Fibroblast of lung (primary cell): ENCODE data around the gene ANO6. TPM values are rescaled to one million over a fixed set of nuclear protein-coding genes. Genes with fewer than 3 reads are reported as not detected.
A peak's percentile ranks its signal among the peaks of the same experiment; 100 is the strongest.

Source experiments
- DNase-seq, 2 donors: peaks; one replicate each; pipeline versions ENCODE4 v3.0.0 to v3.0.0-alpha.2; 2010; ENCODE audit warnings: low read depth in 2 of 2
- H2AFZ ChIP-seq: 2 replicates; pipeline ENCODE4 v1.5.1; 2012; ENCODE audit warnings: low read length, control low read depth, inconsistent platforms
- H3K27ac ChIP-seq: 2 replicates; pipeline ENCODE4 v1.5.1; 2011; ENCODE audit warnings: low read length, control low read depth; ENCODE audit not compliant: insufficient read depth
- H3K27me3 ChIP-seq: 2 replicates; pipeline ENCODE4 v1.5.1; 2011; ENCODE audit warnings: mild to moderate bottlenecking, low read length; ENCODE audit not compliant: control insufficient read depth, insufficient read depth
- H3K36me3 ChIP-seq: 2 replicates; pipeline ENCODE4 v1.5.1; 2011; ENCODE audit warnings: low read length; ENCODE audit not compliant: control insufficient read depth, insufficient read depth
- H3K4me1 ChIP-seq: 2 replicates; pipeline ENCODE4 v1.5.1; 2011; ENCODE audit warnings: low read length; ENCODE audit not compliant: control insufficient read depth, insufficient read depth; ENCODE audit errors: extremely low read depth
- H3K4me2 ChIP-seq: 2 replicates; pipeline ENCODE4 v1.5.1; 2011; ENCODE audit warnings: low read length, control low read depth; ENCODE audit not compliant: insufficient read depth; ENCODE audit errors: extremely low read depth
- H3K4me3 ChIP-seq, 4 experiments: fragments of 200-600 bp in 1 of 4; sonication (generic) in 1 of 4; replicated peaks in 1 of 4; 2 replicates each; pipeline ENCODE4 v1.5.1; 2011 to 2016; ENCODE audit warnings: low read length in 4 of 4, low read depth in 3 of 4, mild to moderate bottlenecking in 3 of 4, control low read depth in 2 of 4, inconsistent platforms in 1 of 4, mixed read lengths in 1 of 4; ENCODE audit not compliant: insufficient read depth in 1 of 4; ENCODE audit errors: control extremely low read depth in 1 of 4
- H3K79me2 ChIP-seq: 2 replicates; pipeline ENCODE4 v1.5.1; 2012; ENCODE audit warnings: mild to moderate bottlenecking, low read length, inconsistent platforms; ENCODE audit not compliant: control insufficient read depth, insufficient read depth
- H3K9ac ChIP-seq: 2 replicates; pipeline ENCODE4 v1.5.1; 2011; ENCODE audit warnings: mild to moderate bottlenecking, low read length, control low read depth; ENCODE audit not compliant: insufficient read depth
- H3K9me3 ChIP-seq: 2 replicates; pipeline ENCODE4 v1.5.1; 2012; ENCODE audit warnings: low read depth, low read length; ENCODE audit not compliant: control insufficient read depth, insufficient read depth
- H4K20me1 ChIP-seq: 2 replicates; pipeline ENCODE4 v1.5.1; 2011; ENCODE audit warnings: low read length; ENCODE audit not compliant: control insufficient read depth, insufficient read depth; ENCODE audit errors: extremely low read depth
- EZH2 ChIP-seq: IDR thresholded peaks from 2 replicates; pipeline ENCODE4 v1.5.1; 2012; ENCODE audit warnings: low read length, control low read depth, mild to moderate bottlenecking; ENCODE audit errors: missing control alignments
- polyA plus RNA-seq, 2 donors: library from polyadenylated mRNA; depleted of rRNA in 1 of 2; stranded (reverse) in 1 of 2; unstranded in 1 of 2; fragments of >200 nt; gene quantifications; 2 replicates each; pipeline ENCODE4 v1.2.1, GENCODE V29; 2011 to 2012; ENCODE audit warnings: missing spikeins in 1 of 2
- total RNA-seq: library from RNA; depleted of rRNA; stranded (reverse); fragments of >200 nt; gene quantifications from 2 replicates; pipeline ENCODE4 v1.2.1, GENCODE V29; 2014
- TF ChIP-seq, protein P1 (sequence below), 2 donors: IDR thresholded peaks in 1 of 2; conservative IDR thresholded peaks in 1 of 2; 1 replicate in 1 of 2; 2 replicates in 1 of 2; pipeline ENCODE4 v1.5.1; 2011 to 2012; ENCODE audit warnings: low read length in 2 of 2, control low read depth in 1 of 2, inconsistent platforms in 1 of 2, low read depth in 1 of 2, mild to moderate bottlenecking in 1 of 2

Gene ANO6
- total and polyA plus RNA-seq, 2 donors (not counting 1 experiment from before 2014, with no cell fraction given), result 59.1 to 69.1 TPM

GRCh38 chr12:45191239-45191638 lies 24.7 kb upstream of the ANO6 start:
- Histone ChIP-seq H3K4me3 (no peak overlapping the region), H3K27ac (no peak overlapping the region), H3K4me2 (no peak overlapping the region), H3K27me3 (no peaks in the 10 kb centered on the region), H3K79me2 (no peaks in the 10 kb centered on the region), H3K9me3 (no peaks in the 10 kb centered on the region), H3K4me1 (no peaks in the 10 kb centered on the region), H2AFZ (no peak overlapping the region), H3K9ac (no peak overlapping the region), H4K20me1 (no peaks in the 10 kb centered on the region), H3K36me3 (no peaks in the 10 kb centered on the region)
- TF ChIP-seq, protein P1, sequence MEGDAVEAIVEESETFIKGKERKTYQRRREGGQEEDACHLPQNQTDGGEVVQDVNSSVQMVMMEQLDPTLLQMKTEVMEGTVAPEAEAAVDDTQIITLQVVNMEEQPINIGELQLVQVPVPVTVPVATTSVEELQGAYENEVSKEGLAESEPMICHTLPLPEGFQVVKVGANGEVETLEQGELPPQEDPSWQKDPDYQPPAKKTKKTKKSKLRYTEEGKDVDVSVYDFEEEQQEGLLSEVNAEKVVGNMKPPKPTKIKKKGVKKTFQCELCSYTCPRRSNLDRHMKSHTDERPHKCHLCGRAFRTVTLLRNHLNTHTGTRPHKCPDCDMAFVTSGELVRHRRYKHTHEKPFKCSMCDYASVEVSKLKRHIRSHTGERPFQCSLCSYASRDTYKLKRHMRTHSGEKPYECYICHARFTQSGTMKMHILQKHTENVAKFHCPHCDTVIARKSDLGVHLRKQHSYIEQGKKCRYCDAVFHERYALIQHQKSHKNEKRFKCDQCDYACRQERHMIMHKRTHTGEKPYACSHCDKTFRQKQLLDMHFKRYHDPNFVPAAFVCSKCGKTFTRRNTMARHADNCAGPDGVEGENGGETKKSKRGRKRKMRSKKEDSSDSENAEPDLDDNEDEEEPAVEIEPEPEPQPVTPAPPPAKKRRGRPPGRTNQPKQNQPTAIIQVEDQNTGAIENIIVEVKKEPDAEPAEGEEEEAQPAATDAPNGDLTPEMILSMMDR (conservative IDR thresholded peaks at IDR 0.05 in 1 of 2, IDR thresholded peaks at IDR 0.05 in 1 of 2; ENCODE audit: low read depth in 1 of 2, low read length in 2 of 2), result no peak
- no peak for TF ChIP-seq EZH2
- DNase-seq, result peak; percentile 30 to 52

GRCh38 chr12:45192707-45193106 lies 23.2 kb upstream of the ANO6 start:
- H3K4me2 ChIP-seq, result no peak overlapping the region
- no peaks in the 10 kb centered on the region for H3K4me1 ChIP-seq
- no peak overlapping the region for H3K4me3 ChIP-seq
- H3K36me3 ChIP-seq, result no peaks in the 10 kb centered on the region
- no peak overlapping the region for H3K27ac ChIP-seq
- H3K79me2 ChIP-seq, result no peaks in the 10 kb centered on the region
- no peak overlapping the region for H3K9ac ChIP-seq
- H4K20me1 ChIP-seq, result no peaks in the 10 kb centered on the region
- H3K27me3 ChIP-seq, result no peaks in the 10 kb centered on the region
- no peak for TF ChIP-seq EZH2
- TF ChIP-seq, protein P1 (conservative IDR thresholded peaks at IDR 0.05 in 1 of 2, IDR thresholded peaks at IDR 0.05 in 1 of 2; ENCODE audit: low read depth in 1 of 2, low read length in 2 of 2), result no peak
- DNase-seq, result no peak
- H3K9me3 ChIP-seq, result no peaks in the 10 kb centered on the region
- no peak overlapping the region for H2AFZ ChIP-seq

DNA sequence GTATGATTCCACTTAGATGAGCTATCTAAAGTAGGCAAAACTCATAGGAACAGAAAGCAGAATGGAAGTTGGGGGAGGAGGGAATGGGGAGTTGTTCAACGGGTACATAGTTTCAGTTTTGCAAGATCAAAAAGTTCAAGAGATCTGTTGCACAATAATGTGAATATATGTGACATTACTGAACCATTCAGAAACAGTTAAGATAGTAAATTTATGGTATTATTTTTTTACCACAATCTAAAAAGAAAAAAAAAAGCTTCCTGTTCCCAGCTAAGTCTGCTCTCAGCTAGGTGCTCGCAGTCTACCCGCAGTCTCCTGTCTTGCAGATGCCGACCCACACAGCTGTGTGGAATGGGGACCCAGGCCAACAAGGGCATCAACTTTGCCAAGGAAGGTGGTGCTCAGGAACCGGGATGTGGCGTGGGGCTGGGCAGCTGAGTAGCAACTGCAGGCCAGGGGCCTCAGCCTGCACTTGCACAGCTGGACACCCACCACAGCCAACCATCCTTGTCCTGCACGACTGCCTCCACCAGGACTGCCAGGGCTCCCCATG lies 15.3 kb upstream of the ANO6 start:
- H3K4me1 ChIP-seq, result no peaks in the 10 kb centered on the region
- H3K4me3 ChIP-seq, result no peak overlapping the region

More for the DNA sequence above, 15.3 kb upstream of the ANO6 start:
- Histone ChIP-seq H3K27ac (no peak overlapping the region), H4K20me1 (no peaks in the 10 kb centered on the region), H3K36me3 (no peaks in the 10 kb centered on the region), H3K79me2 (no peaks in the 10 kb centered on the region), H3K9ac (no peak overlapping the region), H3K9me3 (no peaks in the 10 kb centered on the region), H2AFZ (no peak overlapping the region), H3K27me3 (no peaks in the 10 kb centered on the region), H3K4me2 (no peak overlapping the region)
- DNase-seq, result peak in 1 of 2 donors; percentile 55
- TF ChIP-seq, protein P1 (conservative IDR thresholded peaks at IDR 0.05 in 1 of 2, IDR thresholded peaks at IDR 0.05 in 1 of 2; ENCODE audit: low read depth in 1 of 2, low read length in 2 of 2), result no peak
- TF ChIP-seq EZH2, result no peak
